Measurements from ENCODE around the gene CAMK1D.

The CAMK1D gene

DNA sequence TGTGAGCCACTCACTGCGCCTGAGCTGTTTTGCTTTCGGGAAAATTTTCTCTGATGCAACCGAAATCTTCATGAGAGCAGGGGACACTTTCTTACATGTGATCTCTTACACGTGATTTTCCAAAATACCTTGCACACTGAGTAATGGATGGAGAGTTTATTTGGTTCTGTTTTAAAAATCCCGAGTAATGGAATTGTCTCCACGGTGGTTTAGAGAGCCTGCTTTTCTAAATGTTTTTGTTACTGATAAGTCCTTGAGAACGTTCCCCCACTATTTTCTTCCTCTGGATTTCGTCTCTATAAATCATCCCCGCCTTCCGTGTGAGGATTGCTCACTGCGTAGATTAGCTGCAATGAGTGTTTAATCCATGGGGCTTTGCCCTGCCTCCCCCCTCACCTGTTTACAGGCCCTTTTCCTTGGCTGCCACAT, 25.7 kb downstream of the CAMK1D start:
- no peak for DNase-seq (ENCODE audit: low spot score)

DNA sequence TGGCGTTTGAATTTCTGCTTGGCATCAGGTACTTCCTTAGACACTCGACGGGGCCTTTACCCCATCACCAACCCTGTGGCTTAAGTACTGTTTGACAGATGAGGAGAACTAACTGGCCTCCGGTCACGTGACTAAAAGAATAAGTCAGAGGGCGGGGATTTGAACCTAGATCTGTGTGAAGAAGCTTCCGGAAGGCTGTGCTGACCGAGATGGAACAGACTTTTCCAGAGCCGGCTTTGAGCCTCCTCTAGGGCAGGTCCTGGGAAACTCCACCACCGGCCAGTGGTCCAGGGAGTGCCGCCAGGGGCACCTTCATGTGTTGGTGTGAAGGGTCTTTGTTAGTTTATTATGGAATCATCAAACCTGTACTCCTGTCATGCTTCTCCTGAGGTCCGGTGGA, 26.9 kb downstream of the CAMK1D start:
- no peak for DNase-seq (ENCODE audit: low spot score)

DNA sequence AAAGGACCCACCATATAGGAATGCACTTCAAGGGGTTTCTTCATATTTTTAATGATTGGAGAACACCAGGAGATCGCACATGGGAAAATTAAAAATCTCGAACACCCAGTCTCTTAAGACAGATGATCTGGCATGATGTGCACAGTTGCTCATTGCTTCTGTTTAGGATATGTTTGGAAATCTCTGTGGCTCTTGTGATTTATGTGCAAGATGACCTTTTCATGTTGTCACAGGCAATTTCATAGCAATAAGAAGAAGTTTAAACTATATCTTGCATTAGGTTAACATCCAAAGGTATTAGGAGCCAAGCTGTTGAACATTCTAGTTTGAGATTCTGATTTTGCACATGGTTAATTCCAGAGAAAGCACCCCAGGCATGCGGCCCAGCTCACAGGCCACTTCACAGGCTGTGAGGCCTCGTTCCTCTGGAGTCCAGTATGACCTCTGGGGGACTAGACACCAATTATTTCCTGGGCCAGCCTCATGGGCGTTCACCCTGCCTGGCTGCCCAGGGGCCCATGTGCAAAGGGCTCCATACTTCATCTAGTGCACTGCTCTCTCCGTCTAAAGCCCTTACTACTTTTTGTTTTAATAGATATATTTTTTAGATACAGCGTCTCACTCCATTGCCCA, 28.4 kb downstream of the CAMK1D start:
- DNase-seq (ENCODE audit: low spot score), result no peak

DNA sequence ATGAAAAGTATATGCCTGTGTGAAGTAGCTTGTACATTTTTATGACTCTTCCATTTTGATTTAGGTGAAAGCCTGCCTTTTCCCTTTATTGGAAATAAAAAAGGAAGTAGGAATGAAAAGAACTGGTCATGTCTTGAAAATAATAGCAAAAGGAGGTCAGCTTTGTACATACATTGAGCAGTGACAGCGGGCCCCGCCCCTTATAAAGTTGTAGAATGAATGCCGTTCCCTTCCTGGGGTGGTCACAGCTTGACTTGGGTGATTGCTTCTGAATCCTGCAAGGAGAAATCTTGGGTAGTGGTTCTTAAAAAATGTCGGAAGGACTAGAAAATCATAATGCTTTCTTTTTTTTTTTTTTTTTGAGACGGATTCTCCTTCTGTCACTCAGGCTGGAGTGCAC, 31.7 kb downstream of the CAMK1D start:
- no peak for DNase-seq (ENCODE audit: low spot score)

DNA sequence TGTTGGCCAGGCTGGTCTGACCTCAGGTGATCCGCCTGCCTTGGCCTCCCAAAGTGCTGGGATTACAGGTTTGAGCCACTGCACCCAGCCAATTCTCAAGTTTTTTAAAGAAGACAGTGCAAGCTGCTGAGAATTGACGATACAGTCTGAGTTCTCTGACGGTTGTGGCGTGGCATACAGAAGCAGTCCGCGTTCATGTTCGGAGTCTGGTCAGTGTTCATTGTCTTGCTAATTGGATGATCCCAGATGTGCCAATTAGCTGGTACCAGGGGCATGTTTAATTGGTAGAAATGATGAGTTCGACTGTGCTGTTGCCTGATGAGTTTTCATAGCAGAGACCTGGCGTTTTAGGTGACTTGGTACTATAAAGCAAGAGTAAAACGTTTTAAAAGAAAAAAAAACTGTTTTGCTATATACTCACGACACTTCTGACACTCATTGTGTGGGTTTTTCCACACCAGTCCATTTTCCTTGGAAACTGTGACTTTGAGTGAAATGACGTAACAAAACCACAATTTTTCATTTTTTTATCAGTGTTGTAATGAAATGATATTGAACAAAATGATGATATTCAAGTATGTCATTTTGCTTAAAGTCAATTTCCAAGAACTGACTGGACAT, 32.3 kb downstream of the CAMK1D start:
- DNase-seq (ENCODE audit: low spot score), result no peak

DNA sequence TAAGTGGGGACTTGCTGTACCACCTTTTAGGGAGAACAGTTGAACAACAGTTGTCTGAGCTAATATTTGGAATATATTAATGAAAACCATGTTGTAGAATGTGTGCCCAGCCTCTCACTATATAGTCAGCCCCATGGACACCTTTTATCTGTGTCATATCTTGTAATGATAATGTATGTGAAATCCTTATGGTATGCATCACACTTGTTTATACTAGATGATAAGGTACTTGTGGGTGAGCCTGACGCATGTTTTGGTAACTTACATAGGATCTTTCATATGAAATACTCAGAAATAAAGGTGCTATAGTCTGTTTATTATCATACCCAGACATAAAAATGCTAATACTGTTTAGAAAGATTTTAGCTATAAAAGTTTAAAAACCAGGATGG, 32.8 kb downstream of the CAMK1D start:
- no peak for DNase-seq (ENCODE audit: low spot score)

DNA sequence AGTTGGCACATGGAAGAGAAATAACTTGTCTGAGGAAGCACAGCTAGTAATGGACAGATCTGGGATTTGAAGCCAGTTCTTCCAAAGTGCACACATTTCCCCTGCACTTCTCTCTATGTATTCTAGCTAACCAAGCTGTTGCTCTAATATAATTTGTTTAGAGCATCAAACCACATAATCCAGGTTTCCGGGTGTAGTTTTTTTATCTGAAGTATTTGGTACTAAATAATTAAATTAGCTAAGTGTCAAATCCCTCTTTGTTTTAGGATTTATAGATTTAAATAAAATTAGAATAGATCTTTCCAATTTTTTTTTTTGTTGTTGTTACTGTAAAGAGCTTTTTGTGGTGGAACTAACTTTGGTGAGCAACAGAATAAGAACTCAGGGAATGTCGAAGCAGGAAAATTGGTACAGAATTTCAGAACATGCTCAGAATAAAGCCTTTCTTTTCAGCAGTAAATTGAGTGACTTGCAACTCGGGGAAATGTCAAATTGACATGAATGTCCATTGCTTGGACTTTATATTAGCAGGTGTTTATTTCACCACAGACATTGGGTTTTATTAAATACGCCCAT, 33.7 kb downstream of the CAMK1D start:
- no peak for DNase-seq (ENCODE audit: low spot score)

DNA sequence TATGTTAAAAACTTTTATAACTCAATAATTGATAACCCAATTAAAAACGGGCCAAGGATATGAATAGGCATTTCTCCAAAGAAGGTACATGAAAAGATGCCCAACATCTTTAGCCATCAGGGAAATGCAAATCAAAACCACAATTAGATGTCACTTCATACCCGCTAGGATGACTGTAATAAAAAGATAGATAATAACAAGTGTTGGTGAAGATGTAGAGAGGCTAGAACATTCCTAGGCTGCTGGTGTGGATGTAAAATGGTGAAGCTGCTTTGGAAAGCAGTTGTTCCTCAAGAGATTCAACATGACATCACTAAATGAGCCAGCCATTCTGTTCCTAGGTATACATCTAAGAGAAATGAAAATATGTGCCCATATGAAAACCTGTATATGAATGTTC, 35.6 kb downstream of the CAMK1D start:
- no peak for DNase-seq (ENCODE audit: low spot score)

DNA sequence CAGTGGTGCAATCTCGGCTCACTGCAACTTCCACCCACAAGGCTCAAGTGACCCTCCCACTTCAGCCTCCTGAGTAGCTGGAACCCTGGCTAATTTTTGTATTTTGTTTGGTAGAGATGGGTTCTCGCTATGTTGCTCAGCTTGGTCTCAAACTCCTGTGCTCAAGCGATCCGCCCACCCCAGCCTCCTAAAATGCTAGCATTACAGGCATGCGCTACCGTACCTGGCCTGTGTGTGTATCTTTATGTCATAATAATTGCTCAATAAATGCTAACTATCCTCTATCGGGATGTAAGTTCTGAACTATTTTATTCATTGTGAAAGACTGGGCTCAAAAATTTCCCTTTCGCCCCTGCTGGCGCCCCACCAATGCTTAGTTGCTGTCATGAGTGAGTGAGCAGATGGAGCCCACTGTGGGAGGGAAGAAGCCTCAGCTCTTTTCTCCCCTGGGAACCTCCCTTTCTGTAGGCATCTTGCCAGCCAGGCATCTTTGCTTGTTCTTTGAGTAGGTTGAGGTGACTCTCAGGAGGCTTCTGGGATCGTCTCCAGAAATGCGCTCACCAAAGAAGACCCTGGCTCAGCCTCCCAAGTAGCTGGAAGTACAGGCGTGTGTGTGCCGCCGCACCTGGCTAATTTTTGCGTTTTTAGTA, 38.3 kb downstream of the CAMK1D start:
- DNase-seq (ENCODE audit: low spot score), result no peak

DNA sequence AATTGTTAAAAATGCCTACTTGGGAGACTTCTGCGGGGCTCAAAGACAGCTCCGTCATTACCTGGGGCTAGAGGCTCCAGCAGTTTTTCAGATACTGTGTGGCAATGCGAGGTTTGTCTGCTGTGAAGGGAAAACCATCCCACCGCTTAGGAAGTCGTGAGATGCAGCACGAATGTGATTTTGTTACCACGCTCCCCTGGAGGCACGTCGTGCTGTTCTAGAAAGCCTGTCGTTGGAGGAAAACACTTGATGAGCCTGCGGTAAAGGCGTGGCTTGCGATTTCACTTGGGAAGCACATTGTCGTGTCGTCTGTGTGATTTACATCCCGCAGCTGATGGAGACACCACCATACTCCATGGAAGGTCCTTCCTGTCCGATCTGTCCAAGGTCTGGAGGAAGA, 39.3 kb downstream of the CAMK1D start:
- DNase-seq (ENCODE audit: low spot score), result no peak

DNA sequence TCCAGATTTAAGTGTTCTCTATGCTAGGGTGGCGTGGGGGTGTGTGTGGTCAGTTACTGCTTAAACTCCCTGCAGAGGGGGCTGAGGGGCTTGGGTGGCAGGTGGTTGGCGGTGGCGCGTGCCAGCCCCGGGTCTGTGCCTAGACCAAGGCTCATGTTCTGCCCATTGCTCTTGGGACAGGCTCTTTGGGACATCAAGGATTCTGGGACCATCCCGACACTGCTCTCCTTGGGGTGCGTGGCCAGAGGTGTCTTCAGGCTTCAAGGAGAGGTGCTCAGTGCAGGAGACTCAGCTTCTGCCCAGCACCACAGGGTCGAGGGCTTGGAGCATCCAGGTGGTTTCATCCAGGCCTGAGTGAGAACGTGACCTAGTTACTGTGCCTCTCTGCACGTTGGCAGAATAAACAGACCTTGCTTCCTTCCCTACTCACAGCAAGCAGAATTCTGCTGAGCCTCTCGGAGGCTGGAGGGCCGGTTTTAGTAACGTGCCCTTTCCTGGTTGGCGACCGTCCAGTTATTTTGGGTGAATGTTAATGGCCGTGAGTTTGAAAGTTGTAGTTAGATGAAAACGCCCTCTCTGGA, 39.9 kb downstream of the CAMK1D start:
- DNase-seq (ENCODE audit: low spot score), result no peak

DNA sequence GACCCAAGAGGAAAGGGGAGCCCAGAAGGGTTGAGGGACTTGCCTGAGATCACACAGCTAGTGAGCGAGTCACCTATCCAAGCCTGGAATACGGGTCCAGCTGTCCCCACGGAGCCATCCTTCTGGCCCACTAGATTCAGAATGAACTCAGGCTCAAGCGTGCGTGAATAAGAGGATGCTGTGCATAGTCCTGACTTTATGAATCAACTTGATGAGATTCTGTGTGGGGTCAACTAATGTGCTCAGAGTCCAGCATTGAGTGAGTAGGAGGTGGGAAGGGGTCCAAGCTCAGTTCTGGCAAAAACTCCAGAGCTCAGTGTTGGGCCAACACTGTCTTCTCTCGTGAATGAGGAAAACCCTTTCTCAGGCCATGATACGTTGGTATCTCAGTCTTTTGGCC, 41.4 kb downstream of the CAMK1D start:
- DNase-seq (ENCODE audit: low spot score), result no peak

DNA sequence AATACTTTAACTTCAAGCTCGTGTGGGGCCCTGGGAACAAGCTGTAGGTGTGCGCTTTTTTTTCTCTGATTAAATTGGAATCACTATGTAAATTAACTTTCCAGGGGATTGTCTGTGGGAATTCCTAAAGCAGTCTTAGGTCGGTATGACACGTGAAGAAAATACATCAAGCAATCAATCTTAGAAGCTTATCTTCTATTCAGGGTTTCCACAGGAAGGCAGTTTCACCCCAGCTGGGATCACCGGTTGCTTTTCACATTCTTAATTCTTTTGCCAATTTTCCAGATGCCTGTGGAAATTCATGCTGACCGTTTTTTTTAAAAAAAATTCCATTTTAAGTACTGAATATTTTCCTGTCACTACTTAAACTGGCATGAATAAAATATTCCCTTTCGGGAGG, 41.9 kb downstream of the CAMK1D start:
- no peak for DNase-seq (ENCODE audit: low spot score)

DNA sequence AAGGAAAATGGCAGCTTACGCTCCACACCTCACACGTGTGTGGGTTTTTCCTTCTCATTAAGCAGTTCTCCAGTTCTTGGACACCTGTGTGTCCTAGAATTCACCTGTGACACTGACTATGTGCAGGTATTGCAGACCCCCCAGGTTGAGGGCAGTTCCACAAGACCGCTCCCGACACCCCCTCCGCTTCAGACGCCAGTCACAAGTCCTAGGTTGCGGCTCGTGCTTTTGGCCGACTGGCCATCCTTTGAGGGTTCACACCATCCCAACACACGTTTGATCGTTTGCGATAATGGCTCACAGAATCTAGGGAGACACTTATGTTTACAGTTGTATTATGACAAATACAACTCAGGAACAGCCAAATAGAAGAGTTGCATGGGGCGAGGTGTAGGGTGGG, 44.5 kb downstream of the CAMK1D start:
- DNase-seq (ENCODE audit: low spot score), result no peak

DNA sequence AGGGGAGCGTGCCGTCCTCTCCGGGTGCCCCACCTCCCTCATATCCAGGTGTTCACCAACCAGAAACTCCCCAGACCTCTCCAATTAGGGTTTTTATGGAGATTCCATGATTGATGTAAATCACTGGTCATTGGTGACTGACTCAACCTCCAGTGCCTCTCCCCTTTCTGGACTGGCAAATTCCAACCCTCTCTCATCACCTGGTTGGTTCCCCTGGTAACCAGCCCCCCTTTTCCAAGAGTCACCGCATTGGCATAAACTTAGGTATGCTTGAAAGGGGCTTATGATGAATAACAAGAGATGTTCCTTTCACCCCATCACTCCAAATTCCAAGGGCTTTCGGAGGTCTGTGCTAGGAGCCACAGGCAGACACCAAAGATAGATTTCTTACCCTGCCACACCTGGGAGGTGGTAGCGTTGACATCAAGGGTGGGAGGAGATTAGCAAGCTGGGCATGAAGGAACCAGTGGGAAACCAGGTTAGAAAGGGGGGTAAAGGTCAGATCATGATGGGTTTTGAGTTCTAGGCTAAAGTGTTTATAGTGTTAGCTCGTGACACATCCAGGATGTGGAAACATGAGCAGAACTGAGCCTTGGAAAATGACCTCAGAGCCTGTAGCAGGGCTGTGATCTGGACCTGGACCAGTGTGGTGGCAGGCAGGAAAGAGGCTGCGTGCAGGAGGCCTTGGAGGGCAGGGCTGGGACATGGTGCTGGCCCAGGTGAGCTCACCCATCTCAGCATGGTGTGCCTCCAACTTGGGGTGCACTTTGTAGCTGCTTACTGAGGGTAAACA, 45.1 kb downstream of the CAMK1D start:
- no peak for DNase-seq (ENCODE audit: low spot score)

DNA sequence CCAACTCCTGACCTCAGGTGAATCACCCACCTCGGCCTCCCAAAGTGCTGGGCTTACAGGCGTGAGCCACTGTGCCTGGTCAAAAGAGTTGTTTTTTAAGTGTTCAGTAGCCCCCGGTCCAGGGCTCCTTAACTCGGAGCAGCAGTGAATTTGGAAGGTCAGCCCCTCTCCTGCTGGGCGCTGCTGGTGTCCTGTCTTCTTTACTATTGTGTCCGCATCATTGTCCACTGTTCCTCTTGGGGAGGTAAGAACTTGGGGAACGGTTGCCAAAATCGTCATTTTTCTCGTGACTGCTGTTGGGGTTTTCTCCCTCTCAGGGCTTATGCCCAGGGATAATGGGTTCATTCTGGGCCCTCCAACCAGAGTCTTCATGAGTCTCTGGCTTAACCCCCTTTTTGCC, 46.7 kb downstream of the CAMK1D start:
- no peak for DNase-seq (ENCODE audit: low spot score)

DNA sequence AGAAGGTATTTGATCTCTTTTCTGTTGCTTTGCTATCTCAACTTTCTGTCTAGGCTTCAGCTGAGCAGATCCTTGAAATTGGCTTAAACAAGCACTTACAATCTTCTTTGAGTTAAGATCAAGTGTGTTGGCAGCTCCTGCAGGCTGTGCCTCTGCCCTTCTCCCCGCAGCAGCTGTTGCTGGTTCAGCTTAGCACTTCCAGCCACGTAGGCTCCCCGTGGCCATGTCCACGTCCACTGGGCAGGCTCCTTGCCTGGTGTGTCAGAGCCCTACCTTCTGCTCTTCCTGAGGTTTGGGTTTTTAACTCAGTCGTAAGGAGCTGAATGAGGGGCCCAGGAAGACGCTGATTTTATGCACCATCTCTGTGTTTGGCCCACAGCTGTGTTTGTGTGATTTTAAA, 47.2 kb downstream of the CAMK1D start:
- DNase-seq (ENCODE audit: low spot score), result no peak

DNA sequence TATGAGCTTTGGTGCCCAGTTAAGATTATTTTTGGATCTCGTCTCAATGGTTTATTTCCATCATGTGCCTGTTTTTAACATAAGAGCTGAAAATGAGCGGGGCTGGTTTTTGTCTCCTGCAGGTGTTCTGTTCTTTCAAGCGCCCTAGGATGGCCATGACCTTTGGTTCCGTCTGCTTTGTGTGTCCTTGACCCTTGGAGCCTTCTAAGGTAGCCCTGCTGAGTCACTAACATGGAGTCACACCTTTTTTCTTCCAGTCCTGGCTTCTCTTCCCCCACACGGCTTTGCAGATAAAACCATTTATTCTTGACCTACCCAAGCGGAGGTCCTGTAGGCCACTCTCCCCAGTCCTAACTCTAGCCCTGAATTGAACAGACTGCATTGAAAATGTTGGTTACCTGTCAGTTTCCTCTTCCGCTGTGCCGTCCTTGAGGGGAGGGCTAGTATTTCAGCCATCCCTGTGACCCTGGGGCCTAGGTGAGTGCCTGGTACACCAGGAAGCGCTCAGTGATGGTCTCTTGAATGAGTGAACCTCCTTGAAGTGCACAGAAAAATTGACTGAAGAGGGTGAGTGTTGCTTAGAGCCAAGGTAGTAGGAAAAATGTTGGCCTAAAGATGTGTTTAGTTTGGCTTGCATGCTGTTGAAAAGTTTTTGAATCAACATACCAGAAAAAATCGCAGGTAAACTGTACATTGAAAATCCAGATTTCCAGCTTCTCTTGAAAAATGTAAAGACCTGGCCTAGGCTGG, 48.0 kb downstream of the CAMK1D start:
- no peak for DNase-seq (ENCODE audit: low spot score)

DNA sequence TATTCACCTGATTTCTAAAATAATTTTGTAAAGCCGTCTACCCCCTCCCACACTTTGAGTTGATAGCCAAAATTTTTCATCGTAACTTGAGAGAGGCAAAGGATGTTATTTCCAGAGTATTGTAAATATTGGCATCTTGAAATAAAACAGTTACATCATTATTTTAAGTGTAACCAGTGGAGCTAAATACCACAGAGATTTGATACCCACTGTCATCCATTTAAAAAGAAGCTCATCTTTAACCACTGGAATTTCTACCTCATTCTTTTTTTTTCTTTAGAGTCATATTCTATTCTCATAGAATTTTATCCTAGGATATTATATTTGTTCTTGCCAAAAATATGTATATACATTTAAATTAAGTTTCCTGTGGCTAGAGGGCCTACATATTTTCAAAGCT, 48.6 kb downstream of the CAMK1D start:
- DNase-seq (ENCODE audit: low spot score), result no peak

DNA sequence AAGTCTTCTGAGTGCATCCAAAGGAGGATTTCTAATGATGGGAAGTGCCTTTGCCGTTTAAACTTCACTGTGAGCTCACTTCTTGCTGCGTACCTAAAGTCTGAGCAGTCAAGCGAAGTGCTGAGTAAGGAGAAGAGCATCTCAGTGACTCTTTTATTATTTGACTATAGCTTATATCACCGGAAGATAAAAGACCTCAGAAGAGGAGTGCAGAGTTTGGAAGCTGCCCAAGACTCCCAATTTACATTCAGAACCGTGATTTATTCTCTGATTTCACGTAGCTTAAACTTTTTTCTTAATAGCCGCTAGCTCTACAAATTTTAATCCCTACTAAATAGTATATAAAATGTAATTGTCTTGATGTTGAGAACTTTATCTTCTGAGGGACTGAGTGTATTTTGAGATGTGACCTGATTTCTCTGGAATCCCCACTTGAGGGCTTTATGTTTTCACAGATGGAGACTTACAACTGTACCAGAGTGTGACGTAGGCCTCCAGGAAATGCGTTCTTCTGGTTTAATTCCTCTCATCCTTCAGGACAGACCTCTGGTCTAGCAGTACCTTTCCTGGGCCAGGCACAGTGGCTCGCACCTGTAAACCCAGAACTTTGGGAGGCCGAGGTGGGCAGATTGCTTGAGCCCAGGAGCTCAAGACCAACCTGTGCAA, 51.1 kb downstream of the CAMK1D start:
- DNase-seq (ENCODE audit: low spot score), result no peak

DNA sequence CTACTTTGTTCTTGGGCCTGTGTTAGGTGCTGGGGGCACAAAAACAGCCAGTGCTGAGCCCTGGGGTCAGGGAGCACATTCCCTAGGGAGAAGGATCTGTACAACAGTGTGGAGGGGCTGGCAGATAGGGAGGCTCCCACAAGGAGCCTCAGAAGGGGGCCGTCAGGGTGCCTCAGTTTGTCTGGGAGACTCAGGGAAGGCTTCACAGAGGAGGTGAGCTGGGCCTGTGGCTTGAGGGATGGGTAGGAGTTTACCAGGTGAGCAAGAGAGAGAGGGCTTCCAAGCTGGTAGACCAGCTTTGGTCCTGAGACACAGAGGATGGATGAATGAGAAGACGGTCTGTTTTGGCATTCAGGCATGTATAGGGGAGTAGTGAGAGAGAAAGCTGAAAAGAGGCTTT, 52.1 kb downstream of the CAMK1D start:
- no peak for DNase-seq (ENCODE audit: low spot score)
